Progenitor cell of endocrine pancreas (in vitro differentiated cells): ENCODE data around the gene RBMXL3. TPM values are rescaled to one million over a fixed set of nuclear protein-coding genes. Genes with fewer than 3 reads are reported as not detected.

Experiments
- DNase-seq: peaks from one replicate; pipeline ENCODE4 v3.0.0; 2021; ENCODE audit warnings: low spot score; ENCODE audit not compliant: unreplicated experiment
- H3K27ac Mint-ChIP-seq: 2 replicates; pipeline ENCODE4 v1.8.0; 2021; ENCODE audit warnings: mild to moderate bottlenecking, moderate library complexity, mixed read lengths
- H3K27me3 Mint-ChIP-seq: 2 replicates; pipeline ENCODE4 v1.8.0; 2021; ENCODE audit warnings: mixed read lengths
- H3K36me3 Mint-ChIP-seq: 2 replicates; pipeline ENCODE4 v1.8.0; 2022; ENCODE audit warnings: mixed read lengths; ENCODE audit not compliant: insufficient read depth
- H3K4me1 Mint-ChIP-seq: 2 replicates; pipeline ENCODE4 v1.8.0; 2021; ENCODE audit warnings: low read depth, mixed read lengths
- H3K4me3 Mint-ChIP-seq: 2 replicates; pipeline ENCODE4 v1.8.0; 2021; ENCODE audit warnings: low read depth, mild to moderate bottlenecking, moderate library complexity, mixed read lengths
- H3K9me3 Mint-ChIP-seq: 2 replicates; pipeline ENCODE4 v1.8.0; 2021; ENCODE audit warnings: low read depth, mixed read lengths
- CTCF ChIP-seq: fragments of 200-600 bp; sonication (generic); IDR thresholded peaks from one replicate; pipeline ENCODE4 v1.5.0; 2021; ENCODE audit warnings: antibody characterized with exemption, mild to moderate bottlenecking; ENCODE audit not compliant: unreplicated experiment
- long read RNA-seq: library from polyadenylated mRNA; unstranded; transcript quantifications from one replicate; pipeline ENCODE4 v2.0.0, GENCODE V29; 2020
- total RNA-seq: library from RNA; stranded (reverse); gene quantifications from 2 replicates; pipeline ENCODE4 v1.2.1, GENCODE V29; 2021

The RBMXL3 gene
- not detected in 2 replicates for total RNA-seq
- long read RNA-seq, result 0 reads

GRCh38 chrX:115189110-115189509 lies at the start of gene RBMXL3:
Gene RBMXL3 (plus strand): TSS chrX:115189410. CDS start chrX:115189442, 32 bp downstream.
- Mint-ChIP-seq H3K4me1 (peaks cover 5% of the 10 kb centered on the region), H3K27ac (peak within 1 kb of the TSS; percentile 7), H3K9me3 (peaks cover 15% of the 10 kb centered on the region), H3K4me3 (no peak within 1 kb of the TSS), H3K36me3 (peaks cover 25% of the 10 kb centered on the region), H3K27me3 (no peaks in the 10 kb centered on the region)
- no peak for TF ChIP-seq CTCF
- no peak for DNase-seq

GRCh38 chrX:115142057-115142456 lies 47.2 kb upstream of the RBMXL3 start:
- peaks cover 16% of the 10 kb centered on the region for H3K9me3 Mint-ChIP-seq
- H3K27ac Mint-ChIP-seq, result peak overlapping the region; percentile 2
- H3K4me3 Mint-ChIP-seq, result no peak overlapping the region
- no peaks in the 10 kb centered on the region for H3K27me3 Mint-ChIP-seq
- H3K36me3 Mint-ChIP-seq, result peaks cover 47% of the 10 kb centered on the region
- TF ChIP-seq CTCF, result no peak
- no peak for DNase-seq
- H3K4me1 Mint-ChIP-seq, result no peaks in the 10 kb centered on the region

GRCh38 chrX:115147220-115147619 lies 42.0 kb upstream of the RBMXL3 start:
- H3K27ac Mint-ChIP-seq, result no peak overlapping the region
- H3K4me3 Mint-ChIP-seq, result no peak overlapping the region
- peaks cover 29% of the 10 kb centered on the region for H3K36me3 Mint-ChIP-seq
- TF ChIP-seq CTCF, result peak; percentile 63
- DNase-seq, result no peak
- H3K9me3 Mint-ChIP-seq, result peaks cover 16% of the 10 kb centered on the region
- no peaks in the 10 kb centered on the region for H3K27me3 Mint-ChIP-seq
- H3K4me1 Mint-ChIP-seq, result peaks cover 3% of the 10 kb centered on the region

- H3K27me3 Mint-ChIP-seq, result no peaks in the 10 kb centered on the region
- H3K36me3 Mint-ChIP-seq, result peaks cover 37% of the 10 kb centered on the region
- no peak overlapping the region for H3K4me3 Mint-ChIP-seq
- no peak for DNase-seq
- no peak for TF ChIP-seq CTCF
- no peaks in the 10 kb centered on the region for H3K4me1 Mint-ChIP-seq
- peaks cover 16% of the 10 kb centered on the region for H3K9me3 Mint-ChIP-seq
- no peak overlapping the region for H3K27ac Mint-ChIP-seq
These were observed 16.0 kb upstream of the RBMXL3 start for GRCh38 chrX:115173181-115173580.

- H3K4me3 Mint-ChIP-seq, result no peak overlapping the region
- DNase-seq, result no peak
- no peaks in the 10 kb centered on the region for H3K27me3 Mint-ChIP-seq
- no peaks in the 10 kb centered on the region for H3K4me1 Mint-ChIP-seq
- TF ChIP-seq CTCF, result no peak
- peaks cover 42% of the 10 kb centered on the region for H3K36me3 Mint-ChIP-seq
- H3K27ac Mint-ChIP-seq, result no peak overlapping the region
- peaks cover 16% of the 10 kb centered on the region for H3K9me3 Mint-ChIP-seq
These were observed 14.7 kb upstream of the RBMXL3 start for GRCh38 chrX:115174548-115174947.
